GM21717 (cell line): ENCODE results near the gene RBM14.
"Not testable (repeated sequence)": the region's sequence is repeated elsewhere in the genome, so short reads cannot be mapped to it uniquely, and the experiment has no call there.

Source experiments
- ATAC-seq: cut with Tn5 transposase; IDR thresholded peaks from one replicate; pipeline ENCODE4 v1.9.1; 2021; ENCODE audit warnings: mild to moderate bottlenecking, moderate library complexity; ENCODE audit not compliant: unreplicated experiment

The RBM14 gene

GRCh38 chr11:66631883-66632282 is 15.5 kb downstream of the RBM14 start:
- no peak for ATAC-seq

- ATAC-seq, result no peak
These were observed 16.5 kb downstream of the RBM14 start for GRCh38 chr11:66632952-66633351.

GRCh38 chr11:66636411-66636810 is 20.0 kb downstream of the RBM14 start:
- no peak for ATAC-seq

- ATAC-seq, result no peak
These were observed 21.2 kb downstream of the RBM14 start for GRCh38 chr11:66637557-66638176.

GRCh38 chr11:66638177-66639065 is 22.0 kb downstream of the RBM14 start, which contains the start of gene RBM4:
RBM4 (plus strand) TSS chr11:66638703; CDS start chr11:66639712, 1,009 bp downstream.
- peak; percentile 87 for ATAC-seq

GRCh38 chr11:66639066-66639813 is 22.8 kb downstream of the RBM14 start:
- ATAC-seq, result no peak

GRCh38 chr11:66639814-66640340 is 23.4 kb downstream of the RBM14 start:
- ATAC-seq, result not testable (repeated sequence)

- ATAC-seq, result no peak
These were observed 25.4 kb downstream of the RBM14 start for GRCh38 chr11:66641834-66642233.

- no peak for ATAC-seq
These were observed 27.5 kb downstream of the RBM14 start for GRCh38 chr11:66643745-66644437.

- no peak for ATAC-seq
These were observed 30.4 kb downstream of the RBM14 start for GRCh38 chr11:66646828-66647227.

GRCh38 chr11:66649903-66650302 is 33.5 kb downstream of the RBM14 start:
- no peak for ATAC-seq

- no peak for ATAC-seq
These were observed 34.6 kb downstream of the RBM14 start for GRCh38 chr11:66651016-66651415.

GRCh38 chr11:66652651-66653050 is 36.2 kb downstream of the RBM14 start:
- no peak for ATAC-seq

- ATAC-seq, result no peak
These were observed 36.7 kb downstream of the RBM14 start for GRCh38 chr11:66653123-66653522.

- ATAC-seq, result no peak
These were observed 43.3 kb downstream of the RBM14 start for GRCh38 chr11:66659763-66660162.

- no peak for ATAC-seq
These were observed 47.4 kb downstream of the RBM14 start for GRCh38 chr11:66663741-66664296.

GRCh38 chr11:66665369-66665768 is 48.9 kb downstream of the RBM14 start:
- no peak for ATAC-seq

GRCh38 chr11:66670816-66671215 is 54.4 kb downstream of the RBM14 start:
- ATAC-seq, result no peak

GRCh38 chr11:66674964-66675602 is 58.7 kb downstream of the RBM14 start:
- no peak for ATAC-seq
